Ecto neural progenitor cell (in vitro differentiated cells): ENCODE results near the gene TTC39C.

ENCODE experiments used
- DNase-seq: peaks from one replicate; pipeline ENCODE4 v3.0.0-alpha.2; 2018; ENCODE audit warnings: low spot score

TTC39C gene

DNA sequence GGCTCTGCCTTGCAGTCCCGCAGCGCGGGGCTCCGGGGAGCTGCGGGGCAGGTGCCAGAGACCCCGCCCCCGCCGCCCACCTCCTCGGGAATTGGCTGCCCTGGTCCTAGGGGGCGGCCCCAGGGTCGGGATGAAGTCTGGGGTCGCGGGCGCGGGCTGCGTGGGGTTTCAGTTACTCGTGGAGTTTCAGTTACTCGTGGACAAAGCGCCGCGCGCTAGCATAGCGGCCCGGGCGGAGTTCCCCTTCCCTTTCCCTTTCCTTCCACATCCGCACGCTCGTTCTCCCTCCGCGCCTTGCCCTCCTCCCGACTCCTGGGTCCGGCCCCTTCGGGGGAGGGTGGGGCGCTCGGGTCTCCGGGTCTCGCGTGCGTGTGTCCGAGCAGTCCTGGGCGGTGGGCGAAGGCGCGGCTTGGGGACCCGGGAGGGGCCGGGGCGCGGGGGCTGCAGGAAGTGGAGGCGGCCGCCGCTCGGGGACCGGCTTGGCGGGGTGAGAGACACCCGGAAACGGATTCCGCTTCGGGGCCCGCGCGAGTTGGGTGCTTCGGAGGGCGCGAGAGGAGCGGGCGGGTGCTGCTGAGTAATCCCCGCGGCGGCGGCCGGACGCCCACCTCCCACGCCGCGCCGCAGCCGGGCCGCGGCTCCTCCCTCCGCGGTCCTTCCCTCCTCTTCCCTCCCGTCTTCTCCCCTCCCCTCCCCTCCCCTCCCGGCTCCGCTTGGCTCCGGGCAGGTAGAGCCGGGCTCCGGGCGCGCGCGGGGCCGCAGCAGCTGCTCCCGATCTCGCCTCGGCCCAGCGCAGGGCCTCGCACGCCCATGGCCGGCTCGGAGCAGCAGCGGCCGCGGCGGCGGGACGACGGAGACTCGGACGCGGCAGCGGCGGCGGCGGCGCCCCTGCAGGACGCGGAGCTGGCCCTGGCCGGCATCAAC is at the start of gene TTC39C:
Gene TTC39C (plus strand): TSS at position 693 of the 924 bp plus-strand sequence. CDS start 118 bp downstream, at position 811.
- DNase-seq = peak; percentile 78

DNA sequence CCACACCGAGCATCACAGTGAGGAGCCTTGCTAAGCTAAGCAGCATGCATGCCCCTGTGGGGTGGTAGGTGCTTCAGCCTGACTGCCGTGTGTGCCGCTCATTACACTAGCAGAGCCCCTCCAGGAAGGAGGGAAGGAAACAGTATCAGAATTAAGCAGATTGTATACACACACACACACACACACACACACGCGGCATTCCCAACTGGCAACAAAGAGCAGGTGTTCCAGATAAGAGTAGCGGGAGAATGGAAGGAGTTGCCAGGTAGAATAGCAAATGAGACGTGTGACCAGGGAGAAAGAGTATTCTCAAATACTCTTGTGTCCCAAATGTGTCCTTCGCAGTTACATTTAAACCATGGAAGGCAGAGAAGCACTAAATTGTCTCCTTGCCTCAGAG is 47.6 kb upstream of the TTC39C start:
- DNase-seq = no peak

DNA sequence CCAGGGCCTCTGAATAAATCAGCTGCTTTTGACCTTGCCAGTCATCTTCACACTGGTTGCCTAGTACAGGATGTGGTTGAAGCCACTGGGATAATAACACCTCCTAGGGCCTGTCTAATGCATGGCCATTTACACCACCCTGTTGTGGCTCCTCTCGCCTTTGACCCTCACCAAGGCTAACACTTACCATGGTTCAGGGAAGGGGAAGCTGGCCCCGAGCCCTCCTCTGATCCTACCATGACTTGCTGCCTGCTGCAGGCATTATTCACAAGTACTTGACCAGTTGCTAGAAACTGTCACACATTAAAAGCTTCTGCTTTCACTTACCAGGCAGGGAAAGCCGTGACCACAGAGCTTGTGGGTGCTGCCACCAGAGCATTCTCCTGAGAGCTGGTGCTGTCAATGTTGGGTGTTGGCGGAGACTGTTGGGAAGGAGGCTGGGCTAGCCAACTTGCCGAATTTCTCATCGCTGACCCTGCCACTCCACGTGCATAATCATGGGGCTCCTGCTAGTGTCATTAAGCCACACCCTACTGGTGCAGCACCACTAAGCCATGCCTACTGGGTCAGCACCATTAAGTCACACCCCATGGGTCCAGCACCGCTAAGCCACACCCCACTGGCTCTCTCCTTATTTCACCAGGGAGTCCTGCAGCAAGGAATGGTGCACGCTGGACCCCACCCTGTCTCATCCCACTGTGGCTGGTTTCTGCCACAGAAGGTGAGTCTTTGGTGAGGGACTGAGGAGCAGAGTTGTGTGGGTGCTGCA is 47.0 kb upstream of the TTC39C start:
- no peak for DNase-seq

DNA sequence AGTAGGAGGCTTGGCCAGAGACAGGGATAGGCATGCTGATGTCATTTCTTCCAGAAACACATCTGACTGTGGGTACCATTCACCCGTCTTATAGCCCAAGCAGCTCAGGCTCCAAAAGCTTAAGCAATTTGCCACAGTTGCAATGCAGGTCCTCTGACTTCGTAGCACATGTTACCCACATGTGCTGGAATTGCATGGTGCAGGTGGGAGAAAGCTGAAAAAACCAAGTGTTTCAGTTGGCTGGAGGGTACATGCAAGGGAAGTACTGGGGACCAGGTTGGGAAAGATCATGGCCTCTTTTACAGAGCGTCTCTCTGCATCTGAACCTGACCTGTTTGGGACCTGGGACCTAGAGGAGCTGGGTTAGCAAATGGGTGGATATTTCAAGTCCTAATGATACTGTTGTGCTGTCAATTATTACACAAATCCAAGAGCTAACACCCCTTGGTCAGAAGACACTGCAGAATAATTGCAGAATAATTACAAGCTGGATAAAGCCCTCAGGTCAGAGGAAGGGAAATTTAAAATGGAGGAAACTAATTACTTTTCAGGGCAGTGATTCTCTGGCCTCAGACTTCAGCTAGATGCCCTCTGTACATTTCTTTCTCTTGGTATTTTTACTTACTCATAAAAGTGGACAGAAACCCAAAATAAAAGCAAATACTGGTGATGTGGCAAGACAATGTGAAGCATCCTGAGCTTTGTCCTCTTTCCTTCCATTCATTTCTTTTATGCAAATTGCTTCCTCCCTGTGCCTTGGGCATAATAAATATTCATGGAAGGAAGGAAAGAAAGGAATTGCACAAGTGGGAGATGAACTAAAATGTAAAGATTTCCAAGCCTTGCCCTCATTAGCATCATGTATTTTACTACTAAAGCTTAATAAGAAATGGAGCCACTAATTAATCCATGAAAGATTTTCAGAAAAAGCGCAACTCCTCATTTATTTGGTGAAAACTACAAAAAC is 45.6 kb upstream of the TTC39C start:
- DNase-seq = no peak

DNA sequence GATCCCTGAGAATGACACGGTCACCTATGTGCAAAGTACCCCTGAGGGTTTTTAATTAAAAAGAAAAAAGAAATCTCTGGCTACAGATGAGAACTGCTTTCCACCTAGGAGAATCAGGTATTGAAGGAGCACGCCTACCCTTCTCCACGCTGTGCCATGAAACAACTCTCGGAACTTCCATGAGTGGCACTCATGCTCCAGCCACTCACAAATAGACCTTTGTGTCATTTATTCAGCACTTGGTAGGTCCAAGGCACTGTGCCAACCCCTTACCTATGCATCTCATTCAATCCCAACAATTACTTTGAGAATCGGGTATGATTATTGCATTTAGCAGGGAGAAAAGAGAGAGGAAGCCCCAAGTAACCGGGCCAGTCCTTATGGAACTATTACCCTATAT is 44.9 kb upstream of the TTC39C start:
- DNase-seq = no peak

DNA sequence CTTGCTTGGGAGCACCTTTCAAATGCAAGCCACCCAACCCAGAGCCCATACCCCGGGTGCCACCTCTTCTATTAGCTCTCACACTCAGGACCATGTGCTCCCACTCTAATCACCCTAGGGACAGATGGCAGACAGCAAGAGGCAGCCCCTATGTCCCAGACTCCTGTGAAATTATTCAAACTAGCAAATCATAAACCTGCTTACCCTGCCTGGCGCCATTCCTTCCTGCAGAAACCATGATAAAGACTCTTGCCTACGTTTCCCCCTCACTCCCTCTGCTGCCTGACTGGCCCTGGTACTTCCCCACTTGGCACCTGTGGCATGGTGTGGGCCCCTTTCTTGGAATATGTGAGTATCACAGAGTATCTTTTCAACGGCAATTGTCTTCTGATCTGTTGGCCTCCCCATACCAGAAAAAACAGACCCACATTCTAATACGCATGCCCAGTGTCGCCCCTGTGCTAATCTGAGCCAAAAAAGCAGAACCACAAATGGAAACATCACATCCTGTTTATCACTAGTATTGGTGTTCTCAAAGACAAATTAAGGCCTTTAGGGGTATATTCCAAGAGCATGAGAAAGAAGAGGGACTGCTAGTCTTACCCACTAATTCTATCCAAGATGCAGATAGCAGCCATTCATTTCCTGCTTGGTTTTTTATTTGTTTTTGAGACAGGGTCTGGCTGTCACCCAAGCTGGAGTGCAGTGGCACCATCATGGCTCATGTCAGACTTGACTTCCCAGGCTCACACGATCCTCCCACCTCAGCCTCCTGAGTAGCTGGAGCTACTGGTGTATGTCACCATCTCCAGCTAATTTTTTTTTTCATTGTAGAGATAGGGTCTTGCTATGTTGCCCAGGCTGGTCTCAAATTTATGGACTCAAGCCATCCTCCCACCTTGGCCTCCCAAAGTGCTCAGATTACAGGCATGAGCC is 44.1 kb upstream of the TTC39C start:
- no peak for DNase-seq

DNA sequence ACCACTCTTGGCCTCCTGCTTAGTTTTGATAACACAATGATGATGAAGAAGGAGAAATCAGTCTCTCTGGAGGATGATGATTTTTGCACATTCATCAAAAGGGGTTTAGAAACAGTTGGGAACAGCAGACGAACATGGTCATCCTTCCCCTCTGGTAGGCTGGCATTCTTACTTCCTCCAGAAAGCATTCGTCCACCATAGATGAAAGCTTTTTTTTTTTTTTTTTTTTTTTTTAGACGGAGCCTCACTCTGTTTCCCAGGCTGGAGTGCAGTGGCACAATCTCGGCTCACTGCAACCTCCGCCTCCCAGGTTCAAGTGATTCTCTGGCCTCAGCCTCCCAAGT is 43.5 kb upstream of the TTC39C start:
- DNase-seq = no peak

DNA sequence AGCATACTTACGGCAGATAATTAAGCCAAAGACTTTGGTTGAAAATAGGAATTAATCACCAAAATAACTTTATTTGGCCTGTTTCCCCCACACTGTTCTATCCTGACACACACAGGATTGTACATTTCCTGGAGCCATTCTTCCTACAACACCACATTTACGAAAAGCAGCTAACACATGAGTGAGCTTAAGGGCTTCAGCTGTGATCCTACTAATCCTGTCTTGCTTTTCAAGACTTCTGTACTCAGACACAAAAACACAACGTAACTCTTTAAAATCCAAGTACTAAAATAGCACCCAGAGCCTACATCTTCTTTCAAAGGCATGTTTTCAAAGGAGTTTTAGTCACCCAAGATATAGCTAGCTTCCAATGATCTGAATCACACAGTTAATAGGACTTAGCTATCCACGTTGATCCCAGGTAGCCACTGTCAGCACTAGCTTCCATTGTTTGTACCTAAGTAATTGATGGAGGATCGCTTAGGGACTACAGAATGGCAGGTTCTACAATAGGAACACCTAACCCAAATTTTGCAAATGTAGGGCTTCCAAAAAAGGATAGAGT is 42.8 kb upstream of the TTC39C start:
- DNase-seq = no peak

DNA sequence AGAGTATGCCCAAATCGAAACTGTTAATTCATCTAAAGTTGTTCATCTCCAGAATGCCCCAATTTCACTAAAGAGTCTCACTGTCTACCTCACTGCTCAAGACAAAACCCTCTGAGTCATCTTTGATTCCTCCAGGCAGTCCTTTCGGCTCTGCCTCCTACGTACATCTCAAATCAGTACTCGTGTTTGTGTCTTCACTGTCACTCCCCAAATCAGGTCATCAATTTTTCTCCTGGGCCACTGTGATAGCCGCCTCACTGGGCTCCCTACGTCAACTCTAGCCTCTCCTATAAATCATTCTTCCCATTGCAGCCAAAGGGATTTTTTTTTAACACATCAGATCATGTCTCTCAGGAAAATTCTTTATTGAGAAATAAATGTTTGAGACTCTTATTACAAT is 42.1 kb upstream of the TTC39C start:
- DNase-seq = no peak

DNA sequence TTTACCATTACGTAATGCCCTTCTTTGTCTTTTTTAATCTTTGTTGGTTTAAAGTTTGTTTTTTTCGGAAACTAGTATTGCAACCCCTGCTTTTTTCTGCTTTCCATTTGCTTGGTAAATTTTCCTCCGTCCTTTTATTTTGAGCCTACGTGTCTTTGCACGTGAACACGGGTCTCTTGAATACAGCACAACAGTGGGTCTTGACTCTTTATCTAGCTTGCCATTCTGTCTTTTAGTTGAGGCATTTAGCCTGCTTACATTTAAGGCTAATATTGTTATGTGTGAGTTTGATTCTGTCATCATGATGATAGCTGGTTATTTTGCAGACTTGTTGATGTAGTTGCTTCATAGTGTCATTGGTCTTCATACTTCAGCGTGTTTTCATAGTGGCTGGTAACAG is 37.5 kb upstream of the TTC39C start:
- no peak for DNase-seq

DNA sequence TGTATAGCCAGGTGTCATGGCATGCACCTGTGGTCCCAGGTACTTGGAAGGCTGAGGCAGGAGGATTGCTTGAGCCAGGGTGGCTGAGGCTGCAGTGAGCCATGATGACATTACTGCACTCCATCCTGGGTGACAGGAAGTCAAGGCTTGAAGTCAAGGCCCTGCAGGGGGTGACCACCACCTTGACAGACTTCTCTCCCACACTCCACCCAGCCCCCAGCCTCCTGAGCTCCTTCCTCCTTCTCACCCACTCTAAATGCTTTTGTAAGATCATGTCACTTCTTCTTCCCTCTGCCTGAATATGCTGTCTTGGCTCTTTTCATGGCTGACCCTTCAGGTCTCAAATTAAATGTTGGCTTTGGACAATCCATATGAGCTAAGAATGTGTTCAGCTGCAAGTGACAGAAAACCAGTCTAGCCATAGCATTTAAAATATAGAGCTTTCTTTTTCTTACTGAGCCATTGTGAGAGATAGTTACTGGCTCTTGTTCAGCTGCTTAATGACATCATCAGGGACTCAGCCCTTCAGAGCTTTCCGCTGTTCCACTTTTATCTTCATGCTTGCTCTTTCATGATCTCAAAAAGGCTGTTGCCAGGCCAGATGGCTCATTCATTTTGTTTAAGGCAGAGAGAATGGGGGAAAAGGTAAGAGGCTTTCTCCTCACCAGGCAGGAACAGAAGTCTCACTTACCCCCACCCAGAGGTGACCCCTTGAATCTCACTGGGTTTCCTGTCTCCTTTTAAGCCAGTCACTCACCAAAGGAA is 36.7 kb upstream of the TTC39C start:
- no peak for DNase-seq

DNA sequence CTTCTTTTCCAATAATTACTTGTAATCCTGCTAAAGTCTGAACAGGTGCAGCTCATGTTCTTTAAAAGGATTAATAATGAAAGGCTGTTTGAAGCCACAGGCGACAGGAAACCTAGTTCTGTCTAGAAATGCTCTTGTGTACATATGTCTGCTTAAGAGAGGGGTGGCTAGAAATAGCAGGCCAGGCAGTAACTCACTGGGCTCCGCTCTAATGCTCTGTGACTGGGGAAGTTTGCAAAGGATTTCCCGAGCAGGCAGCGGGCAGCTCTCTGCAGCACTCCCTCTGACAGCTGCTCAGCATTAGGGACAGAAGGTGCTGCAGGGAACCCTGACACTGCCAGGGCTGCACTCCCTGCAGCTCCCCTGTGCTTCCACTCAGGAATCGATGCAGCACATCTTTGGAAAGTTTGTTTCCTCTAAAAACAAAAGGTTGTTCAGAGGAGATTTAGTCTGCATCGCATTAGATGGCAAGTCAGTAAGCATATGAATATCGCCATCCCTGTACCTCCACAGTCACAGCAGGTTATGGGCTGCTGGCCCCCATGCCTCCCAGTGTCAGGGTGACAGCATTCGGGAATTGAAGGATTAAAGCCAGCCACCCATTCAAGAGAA is 33.1 kb upstream of the TTC39C start:
- DNase-seq = no peak

DNA sequence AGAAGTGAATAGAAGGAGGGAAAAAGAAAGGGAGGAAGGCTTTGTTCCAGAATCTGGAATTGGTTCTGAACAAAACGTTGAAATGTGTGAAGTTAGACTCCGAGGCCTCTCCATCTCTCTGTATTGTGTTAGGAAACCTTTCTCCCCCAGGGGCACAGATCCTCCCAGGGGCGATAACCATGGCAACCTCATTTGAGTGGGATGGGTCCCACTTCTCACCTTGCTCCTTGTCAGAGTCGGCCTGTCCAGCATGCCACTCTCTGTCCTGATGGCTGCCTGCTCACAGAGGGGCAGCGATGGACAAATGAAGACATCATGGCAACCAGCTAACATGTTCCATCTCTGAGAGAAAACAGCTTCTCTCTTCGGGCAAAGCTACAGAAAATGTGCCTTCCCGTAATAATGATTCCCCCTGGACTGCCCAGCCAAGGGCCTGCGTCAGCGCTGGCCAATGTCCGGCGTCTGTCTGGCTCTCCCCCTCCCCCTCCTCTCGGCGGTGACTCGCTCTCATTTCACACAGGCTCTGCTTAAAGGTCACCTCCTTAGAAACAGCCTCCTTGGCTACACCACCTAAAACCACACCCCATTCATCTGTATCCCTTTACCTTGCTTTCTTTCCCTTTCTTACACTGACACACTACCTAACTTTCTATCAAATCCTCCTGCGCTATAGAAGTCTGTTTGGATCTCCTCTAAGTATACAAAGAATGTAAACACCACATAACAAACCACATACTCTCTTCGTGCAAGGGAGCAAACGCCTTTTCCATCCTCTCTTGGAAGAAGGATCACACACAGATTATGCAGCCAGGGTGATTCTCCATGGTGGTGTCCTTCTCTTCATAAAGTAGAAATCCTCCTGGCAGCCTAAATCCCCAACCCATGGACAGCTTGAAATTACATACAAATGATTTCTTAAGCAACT is 32.1 kb upstream of the TTC39C start:
- DNase-seq = no peak

DNA sequence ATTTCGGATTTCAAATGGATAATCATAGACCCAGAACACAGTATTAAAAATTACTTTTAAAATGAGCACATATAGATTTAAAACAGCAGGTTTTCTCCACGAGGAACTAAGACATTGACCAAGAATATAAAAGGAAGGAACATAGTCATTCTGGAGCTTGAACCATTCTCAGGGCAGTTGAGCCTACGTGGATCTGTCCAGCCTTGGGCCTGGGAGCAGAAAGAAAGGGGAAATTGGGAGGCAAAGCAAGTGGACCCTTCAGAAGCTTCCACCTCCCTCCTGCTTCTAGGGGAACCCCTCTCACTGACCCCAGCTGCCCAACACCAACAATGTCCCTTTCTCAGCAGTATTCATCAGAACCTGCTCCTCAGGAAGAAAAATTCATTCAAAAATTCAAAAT is 31.4 kb upstream of the TTC39C start:
- no peak for DNase-seq

DNA sequence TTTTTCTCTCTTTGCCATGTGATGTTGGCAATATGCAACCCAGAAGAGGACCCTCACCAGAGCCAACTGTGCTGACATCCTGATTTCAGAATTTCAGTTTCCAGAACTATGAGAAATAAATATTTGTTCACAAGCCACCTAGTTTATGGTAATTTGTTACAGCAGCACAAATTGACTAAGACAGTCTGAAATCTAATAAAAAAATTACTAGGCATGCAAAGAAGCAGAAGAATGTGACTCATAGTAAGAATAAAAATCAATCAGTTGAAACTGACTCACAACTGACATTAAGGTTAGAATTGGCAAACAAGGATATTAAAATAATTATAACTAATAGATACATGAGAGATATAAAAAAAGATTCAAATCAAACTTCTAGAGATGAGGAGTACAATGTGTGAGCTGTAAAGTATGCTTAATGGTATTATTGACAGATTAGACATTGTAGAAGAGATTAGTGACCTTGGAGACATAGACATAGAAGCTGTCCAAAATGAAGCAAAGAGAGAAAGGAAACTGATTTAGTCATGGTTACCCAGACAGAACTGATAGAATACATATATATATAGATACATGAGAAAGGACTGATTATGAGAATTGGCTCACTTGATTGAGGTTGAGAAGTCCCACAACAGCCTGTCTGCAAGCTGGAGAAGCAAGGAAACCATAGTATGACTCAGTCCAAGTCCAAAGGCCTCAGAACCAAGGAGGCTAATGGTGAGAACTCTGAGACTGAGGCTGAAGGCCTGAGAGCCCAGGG is 27.8 kb upstream of the TTC39C start:
- no peak for DNase-seq

DNA sequence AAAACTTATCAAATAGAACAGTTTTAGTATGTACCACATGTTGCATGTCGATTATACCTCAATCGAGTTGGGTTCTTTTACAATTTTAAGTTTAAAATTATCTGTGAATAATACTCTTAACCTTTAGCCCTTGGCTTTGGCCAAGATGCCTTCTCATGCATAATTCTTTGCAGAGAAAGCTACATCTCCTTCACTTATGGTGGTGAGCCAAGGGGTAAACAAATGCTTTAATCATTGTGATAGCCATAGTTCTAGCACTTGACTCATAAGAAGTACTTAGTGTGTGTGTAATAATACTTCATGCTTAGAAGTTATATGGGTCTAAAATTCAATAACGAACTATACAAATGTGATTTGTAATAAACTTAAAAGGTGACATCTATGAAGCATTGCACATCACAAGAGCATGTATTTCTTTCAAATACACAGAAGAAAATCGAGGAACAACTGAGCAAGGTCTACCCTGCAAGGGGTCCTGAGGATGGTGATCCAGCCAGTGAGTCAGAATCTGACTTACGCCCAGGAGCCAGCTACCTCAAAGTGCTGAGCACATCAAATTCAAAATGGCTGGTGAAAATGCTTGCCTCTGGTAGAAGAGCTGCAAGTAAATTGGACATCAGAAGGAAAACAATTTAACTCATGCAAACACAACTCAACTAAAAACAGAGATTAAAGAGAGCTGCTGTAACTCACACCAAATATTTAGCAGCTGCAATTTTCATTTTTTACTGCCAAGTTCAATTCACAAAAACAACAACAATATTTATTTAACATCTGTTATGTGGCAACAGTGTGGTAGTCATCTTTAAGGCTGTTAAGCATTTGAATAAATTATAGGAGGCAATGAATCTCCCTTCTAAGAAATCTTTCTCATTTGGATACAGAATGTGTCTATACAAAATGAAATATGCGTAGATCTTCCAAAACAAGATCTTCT is 23.8 kb upstream of the TTC39C start:
- DNase-seq = no peak
